Vagina (tissue), 2 donors: ENCODE data around the gene CLIC1.

Experiments
- CTCF ChIP-seq, 3 experiments: fragments of 450-650 bp in 2 of 3; fragments of 200-600 bp in 1 of 3; sonication (generic) in 1 of 3; IDR thresholded peaks; one replicate each; pipeline ENCODE4 v1.5.1; 2017 to 2019; ENCODE audit warnings: antibody characterized with exemption in 3 of 3, mild to moderate bottlenecking in 2 of 3, moderate library complexity in 2 of 3
- POLR2A ChIP-seq, 2 donors: fragments of 450-650 bp; IDR thresholded peaks; one replicate each; pipeline ENCODE4 v1.6.1; 2017; ENCODE audit warnings: antibody characterized with exemption in 2 of 2, mild to moderate bottlenecking in 2 of 2, moderate library complexity in 2 of 2
- POLR2AphosphoS5 ChIP-seq, 2 donors: sonication (generic); formaldehyde crosslinking; IDR thresholded peaks; one replicate each; pipeline ENCODE4 v1.9.0; 2017; ENCODE audit warnings: antibody characterized with exemption in 2 of 2, mild to moderate bottlenecking in 2 of 2, low read depth in 1 of 2; ENCODE audit not compliant: insufficient read depth in 1 of 2

- TF ChIP-seq POLR2AphosphoS5 (IDR thresholded peaks at IDR 0.05; ENCODE audit: insufficient read depth in 1 of 2, low read depth in 1 of 2): no peak
- no peak for TF ChIP-seq POLR2A (IDR thresholded peaks at IDR 0.05)
- no peak for TF ChIP-seq CTCF (IDR thresholded peaks at IDR 0.05)
These were observed 25.7 kb downstream of the CLIC1 start for GRCh38 chr6:31710523-31711219.
